ENCODE results near the gene CNKSR2. TPM values are rescaled to one million over a fixed set of nuclear protein-coding genes. Genes with fewer than 3 reads are reported as not detected.

Gene CNKSR2
- total RNA-seq, 1 experiment from 2014 or later: 1.5 TPM

GRCh38 chrX:21699136-21699535 is 324.9 kb downstream of the CNKSR2 start:
- H3K27me3 ChIP-seq (replicated peaks; ENCODE audit: insufficient read depth, low read depth, low read length, poor library complexity): no peaks in the 10 kb centered on the region
- ChIA-PET CTCF (interaction anchor here (0.6 kb wide), 1 partner anchor 437 kb away, joined by 3 read pairs; no protein-coding TSS in a partner anchor), POLR2A (ENCODE audit: low non-redundant PET) (no interaction called here)
- intact Hi-C loops (cut with micrococcal nuclease; ENCODE audit: unreplicated experiment): no loop called here
- H3K9me3 ChIP-seq (ENCODE audit: low read depth, low read length, poor library complexity, severe bottlenecking): no peaks in the 10 kb centered on the region
- no peak for DNase-seq (ENCODE audit: low spot score)
- H3K36me3 ChIP-seq (ENCODE audit: insufficient read depth, low read length, poor library complexity, severe bottlenecking): no peaks in the 10 kb centered on the region
- no TSS peak for BruUV-seq (replicated peaks)
- TF ChIP-seq, protein P1, sequence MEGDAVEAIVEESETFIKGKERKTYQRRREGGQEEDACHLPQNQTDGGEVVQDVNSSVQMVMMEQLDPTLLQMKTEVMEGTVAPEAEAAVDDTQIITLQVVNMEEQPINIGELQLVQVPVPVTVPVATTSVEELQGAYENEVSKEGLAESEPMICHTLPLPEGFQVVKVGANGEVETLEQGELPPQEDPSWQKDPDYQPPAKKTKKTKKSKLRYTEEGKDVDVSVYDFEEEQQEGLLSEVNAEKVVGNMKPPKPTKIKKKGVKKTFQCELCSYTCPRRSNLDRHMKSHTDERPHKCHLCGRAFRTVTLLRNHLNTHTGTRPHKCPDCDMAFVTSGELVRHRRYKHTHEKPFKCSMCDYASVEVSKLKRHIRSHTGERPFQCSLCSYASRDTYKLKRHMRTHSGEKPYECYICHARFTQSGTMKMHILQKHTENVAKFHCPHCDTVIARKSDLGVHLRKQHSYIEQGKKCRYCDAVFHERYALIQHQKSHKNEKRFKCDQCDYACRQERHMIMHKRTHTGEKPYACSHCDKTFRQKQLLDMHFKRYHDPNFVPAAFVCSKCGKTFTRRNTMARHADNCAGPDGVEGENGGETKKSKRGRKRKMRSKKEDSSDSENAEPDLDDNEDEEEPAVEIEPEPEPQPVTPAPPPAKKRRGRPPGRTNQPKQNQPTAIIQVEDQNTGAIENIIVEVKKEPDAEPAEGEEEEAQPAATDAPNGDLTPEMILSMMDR (conservative IDR thresholded peaks at IDR 0.05; ENCODE audit: low read depth, low read length): no peak
- H3K4me3 ChIP-seq (ENCODE audit: low read depth, low read length, poor library complexity, severe bottlenecking): no peak overlapping the region
- no peak overlapping the region for H3K27ac ChIP-seq (ENCODE audit: low read depth, low read length, poor library complexity, severe bottlenecking)
- no peaks in the 10 kb centered on the region for H3K4me1 ChIP-seq (ENCODE audit: insufficient read depth, low read length, poor library complexity, severe bottlenecking)

DNA sequence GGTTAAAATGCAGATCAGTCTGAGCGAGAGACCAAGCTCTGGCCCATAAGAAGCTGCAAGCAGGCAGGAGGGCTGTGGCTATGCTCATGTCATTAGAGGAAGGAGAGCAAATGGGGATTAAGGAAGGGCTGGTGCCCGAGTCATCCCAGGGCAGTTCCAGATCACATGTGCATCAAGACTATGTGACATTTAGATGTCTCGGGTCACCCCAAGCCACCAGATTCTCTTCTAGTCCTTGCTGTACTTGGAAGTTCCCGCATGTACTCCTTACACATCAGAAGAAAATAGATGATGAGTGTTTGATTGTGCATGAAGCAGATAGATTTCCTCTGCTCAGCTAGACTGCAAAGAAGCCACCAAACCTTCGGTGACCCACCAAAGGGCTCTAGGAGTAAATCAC is 326.1 kb downstream of the CNKSR2 start:
- no peak overlapping the region for H3K27ac ChIP-seq (ENCODE audit: low read depth, low read length, poor library complexity, severe bottlenecking)
- H3K4me3 ChIP-seq (ENCODE audit: low read depth, low read length, poor library complexity, severe bottlenecking): no peak overlapping the region
- intact Hi-C loops (cut with micrococcal nuclease; ENCODE audit: unreplicated experiment): no loop called here
- no peaks in the 10 kb centered on the region for H3K4me1 ChIP-seq (ENCODE audit: insufficient read depth, low read length, poor library complexity, severe bottlenecking)
- no peak for DNase-seq (ENCODE audit: low spot score)
- ChIA-PET POLR2A (ENCODE audit: low non-redundant PET) (no interaction called here), CTCF (no interaction called here)
- TF ChIP-seq, protein P1 (conservative IDR thresholded peaks at IDR 0.05; ENCODE audit: low read depth, low read length): no peak
- TF ChIP-seq EZH2 (IDR thresholded peaks at IDR 0.05; ENCODE audit: borderline replicate concordance, low read depth, low read length, poor library complexity, severe bottlenecking): no peak
- H3K9me3 ChIP-seq (ENCODE audit: low read depth, low read length, poor library complexity, severe bottlenecking): no peaks in the 10 kb centered on the region
- H3K27me3 ChIP-seq (replicated peaks; ENCODE audit: insufficient read depth, low read depth, low read length, poor library complexity): no peaks in the 10 kb centered on the region
- no TSS peak for BruUV-seq (replicated peaks)
- no peaks in the 10 kb centered on the region for H3K36me3 ChIP-seq (ENCODE audit: insufficient read depth, low read length, poor library complexity, severe bottlenecking)

- Histone ChIP-seq H3K4me3 (ENCODE audit: low read depth, low read length, poor library complexity, severe bottlenecking) (no peak overlapping the region), H3K36me3 (ENCODE audit: insufficient read depth, low read length, poor library complexity, severe bottlenecking) (no peaks in the 10 kb centered on the region), H3K27me3 (replicated peaks; ENCODE audit: insufficient read depth, low read depth, low read length, poor library complexity) (no peaks in the 10 kb centered on the region), H3K9me3 (ENCODE audit: low read depth, low read length, poor library complexity, severe bottlenecking) (no peaks in the 10 kb centered on the region), H3K27ac (ENCODE audit: low read depth, low read length, poor library complexity, severe bottlenecking) (no peak overlapping the region), H3K4me1 (ENCODE audit: insufficient read depth, low read length, poor library complexity, severe bottlenecking) (no peaks in the 10 kb centered on the region)
- ChIA-PET POLR2A (ENCODE audit: low non-redundant PET) (no interaction called here), CTCF (no interaction called here)
- no peak for DNase-seq (ENCODE audit: low spot score)
- BruUV-seq (replicated peaks): no TSS peak
- intact Hi-C loops (cut with micrococcal nuclease; ENCODE audit: unreplicated experiment): no loop called here
- TF ChIP-seq, protein P1 (conservative IDR thresholded peaks at IDR 0.05; ENCODE audit: low read depth, low read length): no peak
- no peak for TF ChIP-seq EZH2 (IDR thresholded peaks at IDR 0.05; ENCODE audit: borderline replicate concordance, low read depth, low read length, poor library complexity, severe bottlenecking)
Observed at GRCh38 chrX:21700967-21701366, 326.7 kb downstream of the CNKSR2 start.

Measured in A673 (cell line).